Mesothelial cell of epicardium (in vitro differentiated cells): ENCODE measurements around the gene LACTBL1. TPM values are rescaled to one million over a fixed set of nuclear protein-coding genes. Genes with fewer than 3 reads are reported as not detected.

Experiments
- DNase-seq, 2 experiments: peaks; one replicate each; pipeline ENCODE4 v3.0.0; 2021; ENCODE audit warnings: low spot score in 2 of 2; ENCODE audit not compliant: unreplicated experiment in 2 of 2
- H3K27ac Mint-ChIP-seq: 2 replicates; pipeline ENCODE4 v1.8.0; 2021; ENCODE audit warnings: mixed read lengths
- H3K27me3 Mint-ChIP-seq: 2 replicates; pipeline ENCODE4 v1.8.0; 2021; ENCODE audit warnings: low read depth, mixed read lengths
- H3K36me3 Mint-ChIP-seq: 2 replicates; pipeline ENCODE4 v1.8.0; 2021; ENCODE audit warnings: mixed read lengths
- H3K4me1 Mint-ChIP-seq: 2 replicates; pipeline ENCODE4 v1.8.0; 2021; ENCODE audit warnings: mixed read lengths
- H3K4me3 Mint-ChIP-seq: 2 replicates; pipeline ENCODE4 v1.8.0; 2021; ENCODE audit warnings: mild to moderate bottlenecking, moderate library complexity, mixed read lengths
- H3K9me3 Mint-ChIP-seq: 2 replicates; pipeline ENCODE4 v1.8.0; 2021; ENCODE audit warnings: mixed read lengths
- CTCF ChIP-seq: fragments of 200-600 bp; sonication (generic); IDR thresholded peaks from one replicate; pipeline ENCODE4 v1.5.0; 2021; ENCODE audit warnings: antibody characterized with exemption; ENCODE audit not compliant: unreplicated experiment
- total RNA-seq: library from RNA; stranded (reverse); gene quantifications from 3 replicates; pipeline ENCODE4 v1.2.1, GENCODE V29; 2021

The LACTBL1 gene
- total RNA-seq, 1 donor from 2014 or later, result not detected

- H3K27me3 Mint-ChIP-seq, result no peaks in the 10 kb centered on the region
- no peaks in the 10 kb centered on the region for H3K4me1 Mint-ChIP-seq
- no peak overlapping the region for H3K4me3 Mint-ChIP-seq
- H3K9me3 Mint-ChIP-seq, result no peaks in the 10 kb centered on the region
- no peak for TF ChIP-seq CTCF
- no peak for DNase-seq
- no peak overlapping the region for H3K27ac Mint-ChIP-seq
- H3K36me3 Mint-ChIP-seq, result no peaks in the 10 kb centered on the region
Measured at GRCh38 chr1:22955146-22955545, 17.5 kb downstream of the LACTBL1 start.

GRCh38 chr1:22953740-22954141 is 18.9 kb downstream of the LACTBL1 start:
- H3K4me3 Mint-ChIP-seq, result no peak overlapping the region

GRCh38 chr1:22953057-22953739 is 19.5 kb downstream of the LACTBL1 start:
- TF ChIP-seq CTCF, result no peak
- Mint-ChIP-seq H3K36me3 (no peaks in the 10 kb centered on the region), H3K27ac (no peak overlapping the region), H3K9me3 (no peaks in the 10 kb centered on the region), H3K4me1 (no peaks in the 10 kb centered on the region), H3K4me3 (no peak overlapping the region), H3K27me3 (no peaks in the 10 kb centered on the region)
- DNase-seq, result no peak

More at GRCh38 chr1:22953740-22954141, 18.9 kb downstream of the LACTBL1 start:
- Mint-ChIP-seq H3K27me3 (no peaks in the 10 kb centered on the region), H3K9me3 (no peaks in the 10 kb centered on the region), H3K4me1 (no peaks in the 10 kb centered on the region), H3K36me3 (no peaks in the 10 kb centered on the region), H3K27ac (no peak overlapping the region)
- no peak for DNase-seq
- TF ChIP-seq CTCF, result no peak

GRCh38 chr1:22952694-22953056 is 20.0 kb downstream of the LACTBL1 start:
- no peaks in the 10 kb centered on the region for H3K9me3 Mint-ChIP-seq
- H3K36me3 Mint-ChIP-seq, result no peaks in the 10 kb centered on the region
- DNase-seq, result no peak
- no peaks in the 10 kb centered on the region for H3K27me3 Mint-ChIP-seq
- H3K4me3 Mint-ChIP-seq, result no peak overlapping the region
- TF ChIP-seq CTCF, result no peak
- H3K27ac Mint-ChIP-seq, result no peak overlapping the region
- no peaks in the 10 kb centered on the region for H3K4me1 Mint-ChIP-seq

- no peak overlapping the region for H3K27ac Mint-ChIP-seq
- no peak for TF ChIP-seq CTCF
- no peaks in the 10 kb centered on the region for H3K27me3 Mint-ChIP-seq
- DNase-seq, result no peak
- no peaks in the 10 kb centered on the region for H3K36me3 Mint-ChIP-seq
- H3K4me3 Mint-ChIP-seq, result no peak overlapping the region
- no peaks in the 10 kb centered on the region for H3K4me1 Mint-ChIP-seq
- peaks cover under 1% of the 10 kb centered on the region for H3K9me3 Mint-ChIP-seq
Measured at GRCh38 chr1:22951796-22952195, 20.9 kb downstream of the LACTBL1 start.
